ENCODE data around the gene ANKRD9.
A peak's percentile ranks its signal among the peaks of the same experiment; 100 is the strongest.

ANKRD9 gene

DNA sequence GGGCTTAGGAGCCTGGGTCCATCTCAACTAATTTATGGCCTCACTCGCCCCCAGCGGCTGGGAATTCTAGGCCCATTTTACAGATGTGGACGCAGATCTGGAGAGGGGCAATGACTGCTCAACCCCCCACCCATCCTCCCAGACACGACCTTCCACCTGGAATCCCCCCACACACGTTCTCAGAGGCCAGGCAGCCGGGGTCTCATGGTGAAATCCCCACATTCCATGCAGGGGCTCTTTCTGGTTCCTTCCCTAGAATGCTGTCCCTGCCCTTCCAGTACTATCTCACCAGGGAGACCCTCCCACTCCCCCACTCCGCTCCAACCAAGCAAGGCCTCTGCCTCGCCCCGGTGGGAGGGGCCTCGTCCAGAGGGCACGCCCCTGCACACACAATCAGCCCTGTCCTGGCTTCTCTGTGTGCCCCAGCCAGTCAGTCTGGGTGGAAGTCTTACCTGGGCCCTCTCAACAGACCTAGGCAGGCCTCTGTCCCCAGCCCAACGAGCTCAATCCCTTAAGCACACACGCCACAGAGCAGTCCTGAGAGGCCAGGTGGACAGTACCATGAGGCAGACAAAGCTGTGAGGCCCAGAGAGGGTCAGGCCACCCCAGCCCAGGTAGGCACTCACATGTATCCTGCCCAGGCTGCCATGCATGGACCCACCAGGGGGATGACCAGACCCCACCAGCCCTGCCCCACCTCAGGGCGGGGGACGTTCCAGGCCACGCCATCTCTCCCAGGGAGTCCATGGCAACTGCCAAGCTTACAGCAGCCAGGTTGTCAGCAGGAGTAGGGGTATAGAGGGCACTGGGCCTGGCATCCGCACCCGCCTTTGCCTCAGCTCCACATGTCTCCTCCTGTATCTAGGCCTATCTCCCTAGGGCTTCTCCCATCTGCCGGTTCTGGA lies 1.3 kb upstream of the ANKRD9 start:
- no peak for DNase-seq

DNA sequence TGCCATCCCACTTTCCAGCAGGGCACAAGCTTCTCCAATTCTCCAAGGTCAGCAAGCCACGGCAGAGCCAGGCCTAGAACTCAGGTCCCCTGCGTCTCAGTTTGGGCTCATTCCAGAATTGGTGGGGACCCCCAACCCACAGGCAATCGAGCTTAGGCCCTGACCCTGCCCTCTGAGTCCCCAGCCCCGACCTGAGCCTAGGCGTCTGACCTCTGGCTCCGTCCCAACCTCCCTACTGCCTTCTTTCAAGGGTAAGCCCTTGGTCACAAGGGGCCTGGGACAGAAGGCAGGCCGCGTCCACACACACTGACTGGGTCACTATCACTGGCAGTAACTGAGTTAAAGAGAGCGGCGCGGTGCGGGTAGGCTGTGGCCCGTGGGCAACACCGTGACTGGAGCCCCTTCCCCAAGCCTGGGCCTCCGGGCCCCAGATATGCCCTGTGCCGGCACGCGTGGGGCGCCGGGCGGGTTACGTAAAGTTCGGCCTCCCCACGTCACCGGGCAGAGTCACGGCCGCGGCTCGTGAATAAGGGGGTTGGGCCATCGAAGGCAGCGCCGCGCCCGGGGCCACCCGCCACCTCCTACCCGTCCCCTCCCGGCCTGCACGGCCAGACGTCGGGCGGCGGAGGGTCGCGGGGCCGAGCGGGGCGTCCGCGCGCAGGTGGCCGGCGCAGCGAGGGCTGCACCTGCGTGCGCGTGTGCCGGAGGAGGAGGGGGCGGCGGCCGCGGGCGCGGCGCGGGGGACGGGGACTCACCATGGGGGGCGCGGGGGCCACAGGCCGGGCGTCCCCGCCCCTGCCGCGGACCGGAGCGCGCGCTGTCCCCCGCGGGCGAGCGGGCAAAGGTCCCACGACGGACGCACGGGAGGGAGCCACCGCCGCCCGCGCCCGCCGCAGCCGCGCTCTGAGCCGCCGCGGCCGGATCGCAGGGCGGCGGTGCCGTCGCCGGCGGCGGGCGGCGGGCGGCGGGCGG lies 516 bp downstream of the ANKRD9 start:
- DNase-seq: no peak

DNA sequence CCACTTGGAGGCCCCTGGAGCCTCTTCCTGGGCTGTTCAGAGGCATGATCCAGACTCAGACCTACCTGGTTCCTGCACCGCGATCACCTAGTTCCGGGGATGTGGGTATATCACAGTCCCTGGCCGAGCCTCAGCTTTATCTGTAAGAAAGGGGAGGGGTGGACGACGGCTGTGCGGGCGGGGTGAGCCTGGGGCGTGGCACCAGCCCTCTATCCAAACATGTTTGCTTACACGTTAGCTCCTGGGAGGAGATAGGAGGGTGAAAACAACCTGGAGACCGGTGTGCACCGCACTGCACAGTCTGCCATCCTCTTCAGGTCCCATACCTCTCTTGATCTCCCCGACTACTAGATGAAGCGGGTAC lies 1.2 kb downstream of the ANKRD9 start:
- peak; percentile 5 for DNase-seq

DNA sequence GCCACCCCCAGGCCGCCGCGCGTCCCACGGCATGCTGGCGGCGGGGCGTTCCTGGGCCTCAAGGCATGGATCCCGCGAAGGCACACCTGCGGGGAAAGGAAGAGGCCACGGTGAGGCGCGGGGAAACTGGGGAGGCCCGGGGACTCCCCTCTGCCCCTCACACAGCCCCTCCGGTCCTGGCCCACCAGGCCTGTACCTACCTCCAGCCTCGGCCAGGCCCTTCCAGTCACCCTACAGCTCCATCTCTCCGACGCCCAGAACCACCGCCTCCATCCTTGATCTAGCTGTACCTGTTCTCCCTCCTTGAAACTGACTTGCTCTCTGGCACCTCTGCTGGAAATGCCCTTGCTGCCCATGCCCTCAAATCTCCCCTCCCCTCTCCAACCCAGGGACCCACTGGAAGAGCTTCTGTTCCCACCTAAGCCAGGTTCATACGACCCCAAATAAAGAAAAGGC lies 1.7 kb downstream of the ANKRD9 start:
- no peak for DNase-seq

DNA sequence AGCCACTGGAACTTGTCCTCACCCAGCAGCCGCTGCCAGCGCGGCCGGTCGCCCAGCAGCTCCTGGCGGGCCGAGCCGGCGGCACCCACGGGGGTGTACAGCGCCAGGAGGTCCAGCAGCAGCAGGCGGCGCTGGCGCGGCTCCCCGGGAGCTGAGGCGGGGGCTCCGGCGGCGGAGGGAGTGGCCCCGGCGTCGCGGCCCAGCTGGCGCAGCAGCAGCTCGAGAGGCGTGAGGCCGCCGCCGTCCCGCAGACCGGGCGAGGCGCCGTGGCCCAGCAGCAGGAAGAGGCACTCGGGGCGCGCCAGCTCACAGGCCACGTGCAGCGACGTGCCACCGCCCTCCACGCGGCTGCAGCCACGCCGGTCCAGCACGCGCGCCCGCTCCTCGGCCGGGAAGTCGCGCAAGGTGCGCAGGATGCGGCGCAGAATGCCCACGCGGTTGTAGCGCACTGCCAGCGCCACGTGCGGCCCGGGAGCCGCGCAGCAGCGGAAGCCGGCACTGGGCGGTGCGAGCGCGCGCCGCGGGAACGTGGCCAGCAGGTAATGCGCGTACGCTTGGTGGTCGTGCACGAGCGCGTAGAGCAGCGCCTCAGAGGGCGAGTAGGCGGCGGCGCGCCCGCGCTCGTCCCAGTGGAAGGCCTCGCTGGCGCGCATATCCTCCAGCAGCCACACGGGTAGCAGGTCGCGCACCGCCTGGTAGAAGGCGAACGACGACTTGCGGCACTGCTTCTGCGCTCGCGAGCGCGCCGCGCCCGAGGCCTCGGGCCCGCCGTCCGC lies 2.3 kb downstream of the ANKRD9 start:
- DNase-seq: no peak

DNA sequence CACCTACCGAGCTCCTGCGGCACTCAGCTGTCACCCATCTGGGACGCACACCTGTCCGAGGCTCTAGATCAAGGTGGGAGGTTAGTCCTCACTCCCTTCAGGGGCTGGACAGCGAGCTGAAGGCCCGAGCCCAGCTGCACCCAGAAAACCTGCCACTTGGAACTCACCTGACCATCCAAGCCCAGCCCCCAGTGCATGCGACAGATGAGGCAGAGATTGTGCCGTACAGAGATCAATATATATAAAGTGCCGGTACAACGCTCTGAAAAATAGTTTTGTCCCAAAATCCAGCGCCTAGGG lies 3.0 kb downstream of the ANKRD9 start:
- DNase-seq: no peak

DNA sequence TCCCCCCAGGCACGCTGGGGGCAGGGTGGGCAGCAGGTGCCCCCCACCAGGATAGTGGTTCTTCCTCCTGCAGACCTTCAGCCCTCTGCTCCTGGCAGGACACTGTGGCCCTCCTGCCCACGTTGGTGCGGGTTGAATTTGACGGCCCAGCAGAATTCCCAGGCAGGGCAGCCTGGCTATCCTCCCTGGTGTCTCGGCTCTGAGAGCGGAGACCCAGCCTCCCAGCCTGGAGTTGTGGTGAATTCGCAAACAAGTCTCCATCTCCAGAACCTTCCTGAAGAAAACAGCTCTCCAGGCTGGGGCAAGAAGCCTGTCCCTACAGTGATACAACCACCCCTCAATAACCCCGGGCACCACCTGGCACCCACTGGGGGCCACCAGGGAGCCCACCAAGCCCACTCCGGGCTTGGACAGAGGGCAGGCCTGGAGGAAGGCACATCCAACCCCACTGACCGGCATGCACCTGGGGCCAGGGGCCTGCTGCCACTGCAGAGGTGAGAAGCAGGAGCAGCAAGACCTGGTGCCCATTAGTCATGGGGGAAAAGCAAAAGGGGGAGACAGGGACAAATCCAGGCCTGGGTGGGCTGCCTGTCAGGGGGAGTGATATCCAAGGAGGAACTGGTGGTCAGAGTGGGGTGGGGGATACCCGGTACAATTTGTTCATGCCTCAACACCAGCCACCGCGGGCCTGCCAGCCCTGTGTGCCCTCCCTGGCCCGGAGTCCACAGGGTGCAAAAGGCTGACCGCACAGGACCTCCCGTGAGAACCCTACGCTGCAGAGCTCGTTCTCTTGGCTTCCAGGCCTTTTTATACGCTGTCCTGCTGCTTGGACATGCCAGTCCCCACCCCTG lies 3.6 kb downstream of the ANKRD9 start:
- DNase-seq: no peak

DNA sequence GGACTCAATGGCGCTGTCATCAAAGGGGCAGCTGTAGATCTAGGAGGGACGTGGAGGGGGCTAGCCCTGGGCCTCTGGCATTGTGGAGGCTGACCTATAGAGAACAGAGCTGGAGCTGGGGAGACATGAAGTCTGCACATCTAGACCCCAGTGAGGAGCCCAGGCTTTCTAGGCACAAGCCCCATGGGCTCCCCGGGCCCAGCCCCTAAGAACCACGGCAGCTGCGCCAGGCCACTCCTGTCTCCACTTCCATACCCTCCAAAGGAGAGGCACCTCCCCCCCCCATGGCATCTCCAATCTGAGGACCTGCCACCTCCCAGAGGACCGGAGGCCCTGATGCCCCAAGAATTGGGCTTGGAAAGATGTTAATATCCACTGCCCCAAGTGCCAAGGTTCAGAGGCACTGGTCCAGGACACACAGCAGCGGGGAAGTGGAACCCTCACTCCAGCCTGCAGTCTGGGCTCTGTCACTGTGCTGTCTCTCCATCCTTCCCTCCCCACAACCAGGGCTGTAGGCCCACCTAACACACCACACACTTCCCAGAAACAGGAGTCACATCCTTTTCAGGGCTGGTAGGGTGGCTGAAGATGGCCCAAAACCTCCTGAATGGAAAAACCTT lies 4.5 kb downstream of the ANKRD9 start:
- DNase-seq: no peak

DNA sequence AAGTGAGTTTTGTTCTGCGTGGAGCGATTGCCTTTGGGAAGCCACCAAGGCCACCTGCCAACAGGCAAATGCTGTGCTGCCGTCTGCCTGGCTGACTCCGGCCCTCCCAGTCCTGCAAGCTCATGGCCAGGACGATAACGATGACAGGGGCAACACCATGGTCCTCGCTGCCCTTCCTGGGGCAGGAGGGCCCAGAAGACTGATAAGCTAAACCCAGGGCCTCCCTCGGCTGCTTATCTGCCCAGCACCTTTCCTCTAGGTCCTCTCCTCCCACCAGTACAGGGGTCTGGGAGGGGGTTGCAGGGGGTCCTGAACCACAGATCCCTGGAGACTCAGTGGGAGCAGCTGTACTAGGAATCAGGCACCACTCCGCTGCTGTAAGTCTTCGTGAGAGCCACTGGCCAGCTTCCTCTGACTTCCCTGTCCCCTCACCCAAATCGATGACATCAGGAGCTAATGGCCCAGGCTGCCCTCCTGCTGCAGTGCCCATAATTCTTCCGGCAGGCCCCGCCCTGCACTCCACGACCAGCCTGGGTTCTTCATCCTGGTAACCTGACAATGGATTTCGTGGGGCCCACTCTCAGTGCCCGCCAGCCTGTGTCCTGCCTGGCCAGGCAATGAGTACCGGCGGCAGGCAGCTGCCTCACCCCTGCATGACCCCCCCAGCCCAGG lies 5.1 kb downstream of the ANKRD9 start:
- DNase-seq: no peak

DNA sequence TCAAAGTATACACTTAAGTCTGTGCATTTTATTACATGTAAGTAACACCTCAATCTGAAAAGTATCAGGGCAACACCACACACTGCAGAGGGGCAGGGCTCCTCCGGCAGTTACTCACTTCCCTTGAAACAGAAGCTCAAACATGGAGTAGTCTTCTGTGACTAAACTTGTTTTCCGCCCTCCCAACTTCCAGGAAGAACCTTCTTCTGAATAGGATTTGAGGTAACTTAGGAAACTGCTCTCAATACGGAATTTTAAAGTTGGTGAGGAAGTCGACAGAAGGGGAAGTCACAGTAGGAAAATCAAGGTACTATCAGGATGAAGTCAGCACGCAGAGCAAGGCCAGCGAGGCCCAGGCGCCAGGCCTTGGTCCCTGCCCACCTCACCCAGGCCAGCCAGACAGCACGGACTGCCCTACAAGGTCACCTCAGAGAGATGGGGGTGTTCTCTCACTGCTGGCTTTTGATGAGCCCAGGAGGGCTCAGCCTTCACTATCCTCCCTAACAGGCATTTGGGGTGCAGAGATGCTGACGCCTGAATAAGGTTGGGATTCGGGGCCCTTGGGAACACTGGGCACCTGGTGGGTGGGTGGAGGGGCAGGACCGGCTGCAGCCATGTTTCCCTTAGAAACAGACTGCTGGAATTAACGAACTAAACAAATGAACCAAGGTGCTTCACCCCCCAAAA lies 5.8 kb downstream of the ANKRD9 start:
- DNase-seq: no peak

DNA sequence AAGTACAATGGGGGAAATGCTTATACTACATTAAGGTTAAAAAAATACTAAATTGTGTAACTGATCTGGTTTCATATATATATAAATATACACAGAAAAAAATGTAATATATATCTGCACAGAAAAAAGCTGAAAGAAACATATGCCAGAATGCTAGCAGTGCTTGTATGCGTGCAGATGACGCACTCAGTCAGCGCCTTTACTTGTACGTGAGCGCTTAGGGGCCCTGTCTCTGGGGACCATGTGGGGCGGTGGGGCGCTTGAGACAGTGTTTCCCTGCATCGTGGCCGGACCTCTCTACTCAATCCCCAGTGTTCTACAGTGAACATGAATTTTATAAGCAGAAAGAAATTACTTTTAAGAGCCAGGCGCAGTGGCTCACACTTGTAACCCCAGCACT lies 7.0 kb downstream of the ANKRD9 start:
- DNase-seq: no peak

DNA sequence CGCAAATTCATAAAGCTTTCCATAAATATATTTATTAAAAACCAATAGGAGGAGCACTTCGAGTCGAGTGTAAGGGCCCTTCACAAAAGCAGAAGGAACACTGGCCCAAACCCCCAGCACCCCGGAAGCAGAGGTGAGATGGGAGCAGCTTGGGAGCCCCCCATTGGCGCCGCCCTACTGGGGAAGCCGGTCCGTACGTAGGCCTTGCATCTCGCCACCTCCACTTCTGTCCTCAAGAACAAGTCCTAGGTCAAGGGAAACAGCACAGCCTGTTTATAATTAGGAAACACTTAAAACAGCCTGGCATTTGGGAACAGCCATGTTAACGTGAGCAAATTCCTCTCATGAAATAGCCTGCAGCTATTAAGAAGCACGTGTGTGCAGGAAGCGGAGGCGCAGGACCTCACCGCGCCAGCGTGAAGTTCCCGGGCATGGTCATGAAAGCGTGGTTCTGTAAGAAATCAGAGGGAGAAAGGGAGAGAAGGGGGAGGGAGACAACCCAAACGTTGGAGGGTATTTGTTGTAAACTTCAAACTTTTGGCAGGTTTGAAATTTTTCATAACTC lies 7.7 kb downstream of the ANKRD9 start:
- DNase-seq: no peak

DNA sequence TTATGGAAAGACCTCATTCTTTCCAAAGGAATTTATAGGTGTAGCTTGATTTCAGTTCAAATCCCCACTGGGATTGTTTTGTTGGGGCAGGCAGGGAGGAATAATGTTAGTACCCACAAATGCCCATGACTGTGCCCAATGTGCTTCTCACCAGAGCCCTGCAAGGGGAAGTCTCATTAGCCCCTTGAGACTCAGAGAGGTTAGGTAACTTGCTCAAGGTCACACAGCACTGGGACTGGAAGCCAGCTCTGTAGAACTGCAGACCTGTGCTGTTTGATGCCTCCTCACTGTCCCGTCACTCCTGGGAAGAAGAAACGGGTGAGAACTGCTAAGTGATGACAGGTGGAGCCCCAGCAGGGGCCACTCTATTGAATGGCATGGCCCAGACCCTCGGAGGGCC lies 8.9 kb downstream of the ANKRD9 start:
- DNase-seq: no peak

DNA sequence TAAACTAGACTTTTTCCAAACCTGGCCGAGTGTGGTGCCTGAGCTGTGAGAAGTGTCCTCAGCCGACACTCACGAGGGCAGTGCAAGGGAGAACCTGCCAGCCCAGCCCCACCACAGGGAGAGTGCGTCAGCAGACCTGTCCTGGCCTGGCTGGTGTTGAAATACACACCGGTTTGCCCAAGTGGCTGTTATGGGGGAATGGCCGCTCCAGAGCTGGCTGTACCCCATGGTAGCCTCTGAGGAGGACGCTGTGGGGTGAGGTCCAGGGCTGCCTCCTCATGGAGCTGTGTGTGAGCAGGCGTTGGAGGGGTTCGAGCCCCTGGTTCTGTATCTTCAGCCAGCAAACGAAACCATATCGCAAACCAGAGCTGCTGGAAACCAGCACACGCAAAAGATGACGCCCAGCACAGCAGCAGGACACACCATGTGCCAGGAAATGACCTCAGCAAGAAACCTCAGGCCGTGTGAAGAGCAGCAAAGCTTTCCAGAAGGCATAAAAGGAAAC lies 9.4 kb downstream of the ANKRD9 start:
- no peak for DNase-seq

DNA sequence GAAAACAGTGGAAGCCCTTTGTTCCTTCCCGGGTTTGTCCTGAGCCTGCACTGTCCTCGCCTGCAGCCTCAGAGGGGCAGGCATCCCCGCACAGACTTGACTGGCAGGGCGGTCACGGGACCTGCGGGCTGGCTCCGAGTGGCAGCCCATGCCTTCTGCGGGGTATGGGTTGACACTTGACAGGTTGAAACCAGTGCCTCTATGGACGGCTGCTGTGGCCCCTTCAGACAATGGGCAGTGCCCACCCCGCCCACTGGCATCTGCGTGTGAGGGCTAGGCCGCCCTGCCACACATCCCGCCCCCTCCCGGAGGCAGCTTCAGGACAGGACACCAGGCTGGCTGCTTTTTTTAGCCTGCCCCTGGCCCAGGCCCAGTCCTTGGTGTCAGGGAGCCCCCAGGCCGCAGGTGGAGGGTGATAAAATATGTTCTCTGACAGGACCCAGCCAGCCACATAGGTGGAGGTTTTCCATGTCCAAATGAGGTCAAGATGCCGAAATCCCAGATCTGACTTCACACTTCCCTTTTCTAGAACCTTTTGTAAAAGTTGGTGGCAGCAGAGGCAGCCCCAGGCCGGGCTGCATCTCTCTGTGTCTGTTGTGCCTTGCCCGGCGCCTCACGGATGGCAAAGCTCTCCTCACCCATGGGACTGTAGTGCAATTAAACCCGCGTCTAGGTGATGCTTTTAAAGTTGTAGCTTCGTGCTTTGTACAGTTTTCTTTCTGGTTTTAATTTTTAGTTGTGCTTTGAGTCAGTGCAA lies 10.0 kb downstream of the ANKRD9 start:
- DNase-seq: no peak

DNA sequence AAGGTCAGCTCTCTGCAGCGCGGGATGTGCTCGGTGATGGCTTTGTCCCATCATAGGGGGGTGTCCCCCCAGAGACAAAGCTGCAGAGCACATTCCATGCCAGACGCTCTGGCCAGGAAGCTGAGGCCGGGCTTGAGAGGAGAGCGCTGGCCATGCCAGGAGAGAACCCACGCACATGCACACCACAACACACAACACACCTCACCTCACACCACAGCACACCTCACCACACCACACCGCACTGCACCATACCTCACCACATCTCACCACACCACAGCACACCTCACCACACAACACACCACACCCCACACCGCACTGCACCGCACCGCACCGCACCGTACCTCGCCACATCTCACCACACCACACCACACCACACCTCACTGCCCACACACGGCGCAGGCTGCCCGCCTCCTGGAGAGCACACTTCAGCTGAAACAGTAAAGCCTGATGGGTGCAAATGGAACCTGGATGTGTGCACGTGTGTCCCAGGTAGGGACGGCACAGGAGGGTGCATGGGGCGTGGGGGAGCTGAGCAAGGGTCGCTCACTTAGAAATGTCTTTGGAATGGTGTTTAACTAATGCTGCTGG lies 10.8 kb downstream of the ANKRD9 start:
- DNase-seq: no peak

DNA sequence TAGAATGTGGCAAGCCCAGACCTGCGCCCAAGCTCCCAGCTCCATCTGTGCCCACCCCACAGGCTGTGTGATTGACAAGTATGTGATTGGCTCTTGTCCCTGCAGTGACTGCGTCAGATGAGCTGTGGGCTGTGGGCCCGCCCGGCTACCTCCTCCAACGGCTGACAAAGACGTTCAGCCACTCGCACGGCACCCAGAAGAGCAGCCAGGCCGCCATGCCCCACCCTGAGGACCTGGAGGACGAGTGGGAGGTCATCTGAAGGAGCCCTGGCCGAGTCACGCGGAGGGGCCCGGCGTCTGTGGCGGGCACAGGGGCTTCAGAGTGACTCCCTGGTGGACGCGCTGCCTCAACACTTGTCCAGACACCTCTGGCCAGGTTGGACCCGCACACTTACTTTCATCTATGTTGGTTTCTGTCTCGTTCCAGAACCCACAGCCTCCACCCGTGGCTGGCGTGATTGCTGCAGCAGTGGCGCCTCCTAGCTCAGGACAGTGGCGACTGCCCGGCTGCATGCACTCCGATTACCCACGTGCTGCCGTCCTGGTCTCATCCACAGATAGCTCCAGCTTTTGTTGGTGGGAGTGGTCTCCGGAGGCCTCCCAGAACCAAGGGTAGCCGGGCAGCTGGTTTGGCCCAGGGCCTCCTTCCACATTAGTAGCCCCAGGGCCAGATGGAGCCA lies 11.4 kb downstream of the ANKRD9 start:
- DNase-seq: no peak
